Suprapubic skin (tissue), 4 donors: ENCODE results near the gene LTF. TPM values are rescaled to one million over a fixed set of nuclear protein-coding genes. Genes with fewer than 3 reads are reported as not detected.

ENCODE experiments used
- DNase-seq, 2 donors: peaks; one replicate each; pipeline ENCODE4 v3.0.0-alpha.2; 2019; ENCODE audit warnings: low spot score in 2 of 2
- H3K27ac ChIP-seq: fragments of 200-600 bp; sonication (generic); one replicate; pipeline ENCODE4 v1.5.1; 2019
- H3K27me3 ChIP-seq: fragments of 200-600 bp; sonication (generic); one replicate; pipeline ENCODE4 v1.5.1; 2019
- H3K36me3 ChIP-seq: fragments of 200-600 bp; sonication (generic); one replicate; pipeline ENCODE4 v1.5.1; 2019
- H3K4me1 ChIP-seq: fragments of 200-600 bp; sonication (generic); one replicate; pipeline ENCODE4 v1.5.1; 2019
- H3K4me3 ChIP-seq: fragments of 200-600 bp; sonication (generic); one replicate; pipeline ENCODE4 v1.5.1; 2019; ENCODE audit warnings: mild to moderate bottlenecking
- H3K9me3 ChIP-seq: fragments of 200-600 bp; sonication (generic); one replicate; pipeline ENCODE4 v1.5.1; 2019
- CTCF ChIP-seq, 2 donors: fragments of 200-600 bp in 1 of 2; fragments of 450-650 bp in 1 of 2; sonication (generic) in 1 of 2; IDR thresholded peaks; one replicate each; pipeline ENCODE4 v1.5.1; 2016 to 2019; ENCODE audit warnings: antibody characterized with exemption in 2 of 2, mild to moderate bottlenecking in 1 of 2, moderate library complexity in 1 of 2
- EP300 ChIP-seq: sonication (generic); formaldehyde crosslinking; IDR thresholded peaks from one replicate; pipeline ENCODE4 v1.6.1; 2017; ENCODE audit warnings: antibody characterized with exemption
- POLR2A ChIP-seq, 2 donors: fragments of 450-650 bp; IDR thresholded peaks; one replicate each; pipeline ENCODE4 v1.6.1; 2017; ENCODE audit warnings: antibody characterized with exemption in 2 of 2, mild to moderate bottlenecking in 2 of 2, moderate library complexity in 2 of 2
- POLR2AphosphoS5 ChIP-seq, 3 donors: sonication (generic); formaldehyde crosslinking; IDR thresholded peaks; one replicate each; pipeline ENCODE4 v1.6.1; 2017; ENCODE audit warnings: antibody characterized with exemption in 3 of 3
- WGBS: methylation state at CpG from one replicate; pipeline ENCODE4 v1.1.5; 2018; 5-methylcytosine and 5-hydroxymethylcytosine counted together
- total RNA-seq, 4 donors: library from RNA; depleted of rRNA; stranded (reverse); fragments of >200 nt; gene quantifications; one replicate each; pipeline ENCODE4 v1.1.0, GENCODE V29; 2016

Gene LTF
- total RNA-seq, 4 donors from 2014 or later: 2.3 to 8.6 (median 3.7) TPM

GRCh38 chr3:46471371-46471914 is 6.7 kb upstream of the LTF start:
- Histone ChIP-seq H3K9me3 (no peaks in the 10 kb centered on the region), H3K27ac (no peak overlapping the region), H3K4me1 (no peaks in the 10 kb centered on the region), H3K4me3 (no peak overlapping the region), H3K36me3 (no peaks in the 10 kb centered on the region), H3K27me3 (no peaks in the 10 kb centered on the region)
- no peak for TF ChIP-seq POLR2AphosphoS5 (IDR thresholded peaks at IDR 0.05)
- TF ChIP-seq EP300: no peak
- TF ChIP-seq CTCF (IDR thresholded peaks at IDR 0.05): no peak
- TF ChIP-seq POLR2A (IDR thresholded peaks at IDR 0.05): no peak
- 94% methylated on average over 5 of the region's 5 CpGs for WGBS
- DNase-seq: peak in 1 of 2 donors; percentile 56

- no peaks in the 10 kb centered on the region for H3K9me3 ChIP-seq
- H3K4me3 ChIP-seq: no peak overlapping the region
- WGBS: 90% methylated on average over 4 of the region's 4 CpGs
- H3K27me3 ChIP-seq: no peaks in the 10 kb centered on the region
- no peaks in the 10 kb centered on the region for H3K4me1 ChIP-seq
- no peak for TF ChIP-seq POLR2A (IDR thresholded peaks at IDR 0.05)
- TF ChIP-seq EP300: no peak
- no peak for TF ChIP-seq POLR2AphosphoS5 (IDR thresholded peaks at IDR 0.05)
- no peak for TF ChIP-seq CTCF (IDR thresholded peaks at IDR 0.05)
- H3K36me3 ChIP-seq: no peaks in the 10 kb centered on the region
- DNase-seq: peak in 1 of 2 donors; percentile 57
- no peak overlapping the region for H3K27ac ChIP-seq
Observed at GRCh38 chr3:46470831-46471230, 6.1 kb upstream of the LTF start.

GRCh38 chr3:46469680-46470357 is 5.1 kb upstream of the LTF start:
- Histone ChIP-seq H3K27me3 (peaks cover 3% of the 10 kb centered on the region), H3K4me1 (peaks cover 1% of the 10 kb centered on the region), H3K36me3 (no peaks in the 10 kb centered on the region), H3K4me3 (no peak overlapping the region), H3K9me3 (no peaks in the 10 kb centered on the region), H3K27ac (no peak overlapping the region)
- peak in 1 of 2 donors; percentile 28 for DNase-seq
- 43% methylated on average over 3 of the region's 3 CpGs for WGBS
- TF ChIP-seq EP300 (no peak), CTCF (IDR thresholded peaks at IDR 0.05) (no peak), POLR2AphosphoS5 (IDR thresholded peaks at IDR 0.05) (no peak)

- WGBS: 78% methylated on average over 6 of the region's 6 CpGs
- TF ChIP-seq CTCF (IDR thresholded peaks at IDR 0.05) (no peak), POLR2A (IDR thresholded peaks at IDR 0.05) (no peak), POLR2AphosphoS5 (IDR thresholded peaks at IDR 0.05) (no peak), EP300 (no peak)
- no peaks in the 10 kb centered on the region for H3K9me3 ChIP-seq
- H3K4me3 ChIP-seq: no peak overlapping the region
- peak in 1 of 2 donors; percentile 37 for DNase-seq
- peaks cover 6% of the 10 kb centered on the region for H3K4me1 ChIP-seq
- H3K27ac ChIP-seq: no peak overlapping the region
- H3K27me3 ChIP-seq: peaks cover 12% of the 10 kb centered on the region
- H3K36me3 ChIP-seq: no peaks in the 10 kb centered on the region
Observed at GRCh38 chr3:46468753-46469600, 4.3 kb upstream of the LTF start.

- peak in 1 of 2 donors; percentile 44 for DNase-seq
- TF ChIP-seq CTCF (IDR thresholded peaks at IDR 0.05) (no peak), POLR2AphosphoS5 (IDR thresholded peaks at IDR 0.05) (no peak), POLR2A (IDR thresholded peaks at IDR 0.05) (no peak), EP300 (no peak)
- Histone ChIP-seq H3K4me3 (no peak overlapping the region), H3K9me3 (no peaks in the 10 kb centered on the region), H3K27me3 (peaks cover 26% of the 10 kb centered on the region), H3K27ac (no peak overlapping the region), H3K36me3 (no peaks in the 10 kb centered on the region), H3K4me1 (peaks cover 6% of the 10 kb centered on the region)
- 92% methylated on average over 4 of the region's 4 CpGs for WGBS
Observed at GRCh38 chr3:46467562-46467961, 2.9 kb upstream of the LTF start.
